GM18519 (cell line): ENCODE results near the gene IPO4.
A peak's percentile ranks its signal among the peaks of the same experiment; 100 is the strongest.
"Not testable (repeated sequence)": the region's sequence is repeated elsewhere in the genome, so short reads cannot be mapped to it uniquely, and the experiment has no call there.

Experiments used
- ATAC-seq: cut with Tn5 transposase; IDR thresholded peaks from one replicate; pipeline ENCODE4 v1.9.1; 2021; ENCODE audit warnings: mild to moderate bottlenecking, moderate library complexity; ENCODE audit not compliant: unreplicated experiment, low FRiP score

The IPO4 gene

DNA sequence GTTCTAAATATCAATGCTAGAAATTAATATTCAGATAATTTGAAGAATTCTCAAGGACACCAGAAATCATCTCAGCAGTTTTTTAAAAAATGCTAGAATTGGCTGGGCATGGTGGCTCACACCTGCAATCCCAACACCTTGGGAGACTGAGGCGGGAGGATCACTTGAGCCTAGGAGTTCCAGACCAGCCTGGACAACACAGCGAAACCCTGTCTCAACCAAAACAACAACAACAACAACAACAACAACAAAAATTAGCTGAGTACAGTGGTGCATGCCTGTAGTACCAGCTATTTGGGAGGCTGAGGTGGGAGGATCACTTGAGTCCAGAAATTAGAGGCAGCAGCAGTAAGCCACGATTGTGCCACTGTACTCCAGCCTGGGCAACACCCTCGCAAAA lies 30.5 kb upstream of the IPO4 start:
- no peak for ATAC-seq

DNA sequence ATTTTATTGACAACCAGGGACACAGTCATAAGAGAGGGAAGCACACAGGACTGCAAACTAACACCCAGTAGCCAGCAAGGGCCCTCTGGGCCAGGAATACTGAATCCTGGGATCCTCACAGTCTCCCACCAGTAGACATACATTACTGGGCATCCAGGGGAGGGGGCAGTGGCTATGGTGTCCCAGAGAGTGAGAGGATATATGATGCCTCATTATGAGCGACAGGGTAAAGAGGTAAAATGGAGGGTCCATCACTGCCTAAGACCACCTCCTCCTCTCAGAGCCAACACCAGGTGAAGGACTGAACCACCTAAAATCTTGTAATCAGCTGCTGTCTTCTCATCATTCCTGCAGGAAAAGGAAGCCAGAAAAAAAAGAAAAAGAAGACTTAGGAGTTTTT lies 28.3 kb upstream of the IPO4 start:
- ATAC-seq = not testable (repeated sequence)

DNA sequence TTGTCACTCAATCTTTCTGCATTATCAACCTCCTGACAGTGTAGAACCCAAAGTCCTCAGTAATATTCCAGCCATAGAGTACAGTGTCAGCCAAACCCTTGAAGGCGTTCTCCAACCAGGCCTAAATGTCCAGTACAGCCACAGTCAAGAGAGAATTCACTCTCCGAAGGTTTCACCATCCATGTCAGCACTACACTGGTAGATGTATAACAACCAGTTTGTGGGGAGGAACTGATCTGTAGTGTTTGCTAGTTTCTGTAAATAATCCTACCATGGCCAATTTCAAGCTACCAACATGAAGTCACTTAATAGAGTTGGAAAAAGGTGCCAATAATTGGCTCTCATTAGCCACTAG lies 27.7 kb upstream of the IPO4 start:
- ATAC-seq = no peak

DNA sequence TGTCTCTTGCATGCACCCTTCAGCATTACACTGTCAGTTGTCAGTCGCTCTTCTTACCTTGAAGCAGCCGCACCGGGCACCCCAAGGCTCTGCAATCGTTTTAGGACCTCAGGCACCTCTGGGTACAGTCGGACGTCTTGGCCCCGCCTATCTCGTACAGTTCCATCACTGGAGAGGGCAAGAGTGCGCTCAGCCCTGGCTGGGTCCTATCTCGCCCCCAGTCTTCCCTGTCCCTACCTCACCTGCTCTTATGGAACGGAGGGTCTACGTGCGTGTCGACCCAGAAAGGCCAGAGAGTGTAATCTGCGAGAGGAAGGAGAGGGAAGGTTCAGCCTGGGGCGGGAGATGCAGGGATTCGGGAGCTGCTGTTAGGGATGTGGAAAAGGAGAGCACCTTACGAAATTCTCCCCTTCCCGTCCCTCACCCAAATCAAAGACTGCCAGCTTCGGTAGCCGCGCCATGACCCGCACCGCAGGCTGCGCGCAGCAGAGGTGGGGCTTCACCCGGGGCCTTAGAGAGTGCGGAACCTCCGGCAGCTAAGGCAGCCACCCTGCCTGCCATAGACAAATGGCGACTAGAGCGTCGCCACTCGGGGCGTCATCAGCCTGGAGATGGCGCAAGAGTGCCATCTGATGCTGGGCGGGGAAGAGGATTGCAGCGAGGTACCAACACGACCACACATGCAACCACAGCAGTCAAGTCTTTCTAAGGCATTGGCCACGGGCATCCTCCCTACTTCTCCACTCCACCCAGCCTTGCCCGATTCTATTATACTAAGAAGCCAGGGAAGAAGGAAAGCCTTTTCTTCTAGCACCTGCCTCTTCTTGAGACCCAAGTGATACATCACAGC lies 27.1 kb upstream of the IPO4 start, which contains the start of gene MDP1:
Gene MDP1 (minus strand): TSS at position 572 of the 850 bp plus-strand sequence. CDS start 111 bp downstream, at position 461.
- peak; percentile 51 for ATAC-seq

DNA sequence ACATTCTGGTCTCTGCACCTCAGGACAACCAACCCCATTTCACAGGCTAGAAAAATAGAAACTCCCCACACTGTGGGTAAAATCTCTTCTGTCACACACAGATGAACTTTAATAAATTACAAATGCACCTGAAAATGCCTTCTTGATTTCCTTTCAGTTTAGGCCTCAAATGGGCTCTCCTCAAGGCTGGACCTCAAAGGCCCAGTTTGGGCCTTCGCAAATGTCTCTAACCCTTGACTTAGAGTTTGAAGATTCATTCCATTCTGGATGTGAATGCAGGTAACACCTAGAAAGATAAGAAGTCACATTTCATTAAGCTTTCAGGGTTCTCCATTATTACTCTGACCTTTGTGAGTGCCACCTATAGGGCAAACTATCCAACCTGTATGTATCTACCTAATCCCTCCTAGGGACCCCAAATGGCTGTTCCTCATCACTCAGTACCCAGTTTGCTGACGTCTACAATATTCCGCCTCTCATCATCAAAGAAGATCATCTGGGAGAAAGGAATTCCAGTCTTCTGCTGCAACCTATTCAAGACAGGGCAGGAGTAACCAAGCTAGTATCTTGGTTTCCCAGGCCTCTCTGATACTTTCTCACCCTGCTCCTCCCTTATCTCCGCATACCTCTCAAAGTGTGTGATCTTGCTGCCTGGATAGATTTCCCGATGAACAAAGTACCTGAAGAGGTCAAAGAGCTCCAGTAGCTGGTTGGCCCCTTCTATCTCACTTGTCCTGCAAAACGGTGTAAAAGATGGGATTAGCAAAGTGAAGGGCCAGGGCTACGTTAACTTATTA lies 25.4 kb upstream of the IPO4 start:
- no peak for ATAC-seq

DNA sequence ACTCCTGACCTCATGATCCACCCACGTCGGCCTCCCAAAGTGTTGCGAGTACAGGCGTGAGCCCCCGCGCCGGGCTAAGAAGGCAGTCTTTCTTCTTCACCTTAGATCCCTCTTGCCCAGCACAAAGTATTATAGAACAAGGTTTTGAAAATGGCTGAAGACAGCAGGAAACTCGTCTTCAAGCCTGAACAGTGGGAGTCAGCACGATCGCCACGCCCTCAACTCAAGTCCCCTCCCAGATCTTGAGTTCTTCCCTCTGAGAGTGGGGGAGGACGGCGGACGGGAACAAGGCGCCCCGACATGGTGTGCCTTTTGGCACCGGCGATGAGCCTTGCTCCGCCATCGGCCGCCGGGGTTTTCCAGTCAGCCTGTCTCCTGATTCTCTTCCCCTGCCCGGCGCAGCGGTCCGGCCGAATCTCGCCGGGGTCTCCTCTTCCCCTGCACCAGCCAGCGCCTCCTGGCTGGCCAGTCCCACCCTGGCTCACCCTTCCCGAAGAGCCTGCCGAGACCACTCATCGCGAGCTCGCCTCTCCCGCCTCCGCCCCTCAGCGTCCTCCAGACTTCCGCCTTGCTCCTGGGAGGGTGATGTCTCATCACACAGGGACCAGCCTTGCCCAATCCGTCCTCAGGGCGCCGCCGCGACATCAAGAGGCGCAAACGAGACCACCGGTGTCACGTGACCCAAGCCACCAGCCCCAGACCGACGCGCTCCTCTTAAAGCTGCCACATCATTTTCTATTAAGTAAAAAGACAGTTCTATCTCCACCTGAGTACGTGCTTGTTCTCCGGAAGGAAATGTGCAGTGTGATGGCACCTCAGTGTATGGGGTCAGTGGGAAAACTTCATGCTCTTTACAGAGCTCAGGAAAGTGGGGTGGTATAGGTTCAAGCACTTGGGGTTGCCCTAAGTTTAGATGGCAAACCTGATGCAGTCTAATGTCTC lies 24.6 kb upstream of the IPO4 start, which contains the start of gene CHMP4A:
Gene CHMP4A (minus strand): TSS at position 565 of the 942 bp plus-strand sequence. CDS start 49 bp downstream, at position 516.
- peak; percentile 61 for ATAC-seq

DNA sequence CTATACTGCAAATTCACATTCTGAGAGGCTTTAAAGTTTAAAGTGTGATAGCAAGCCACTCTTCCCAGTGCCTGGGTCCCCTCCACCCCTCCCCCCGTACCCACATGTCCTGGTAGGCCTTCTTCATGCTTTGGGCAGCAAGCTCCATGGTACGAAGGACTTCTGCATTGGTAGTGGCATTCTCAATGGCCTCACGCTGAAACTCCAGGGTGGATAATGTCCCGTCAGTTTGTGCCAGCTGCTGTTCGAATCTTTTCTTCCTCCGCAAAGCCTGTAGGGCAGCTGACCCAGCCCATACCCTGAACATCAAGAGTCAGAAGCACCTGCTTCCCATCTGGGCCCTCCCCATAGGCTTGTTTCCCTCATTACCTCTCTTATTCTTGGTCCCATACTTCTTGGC lies 22.7 kb upstream of the IPO4 start:
- ATAC-seq = no peak

DNA sequence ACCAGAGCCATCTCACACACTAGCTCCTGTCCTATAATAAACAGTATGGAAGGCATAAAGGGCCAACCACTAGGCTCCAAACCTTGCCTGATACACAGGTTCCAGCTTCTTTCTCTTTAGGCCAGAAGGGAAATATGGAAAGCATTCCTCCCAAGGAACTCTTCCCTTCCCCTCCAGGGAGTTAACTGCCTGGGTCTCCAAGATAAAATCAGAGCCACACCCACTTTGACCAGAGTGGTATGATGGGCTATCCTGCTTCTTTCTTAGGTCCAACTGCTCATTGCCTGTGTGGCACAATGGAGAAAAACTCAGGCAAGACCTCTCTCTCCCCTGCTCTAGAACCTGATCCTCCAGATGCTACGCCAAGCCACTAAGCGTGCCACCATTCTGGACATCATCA lies 19.0 kb upstream of the IPO4 start:
- no peak for ATAC-seq

DNA sequence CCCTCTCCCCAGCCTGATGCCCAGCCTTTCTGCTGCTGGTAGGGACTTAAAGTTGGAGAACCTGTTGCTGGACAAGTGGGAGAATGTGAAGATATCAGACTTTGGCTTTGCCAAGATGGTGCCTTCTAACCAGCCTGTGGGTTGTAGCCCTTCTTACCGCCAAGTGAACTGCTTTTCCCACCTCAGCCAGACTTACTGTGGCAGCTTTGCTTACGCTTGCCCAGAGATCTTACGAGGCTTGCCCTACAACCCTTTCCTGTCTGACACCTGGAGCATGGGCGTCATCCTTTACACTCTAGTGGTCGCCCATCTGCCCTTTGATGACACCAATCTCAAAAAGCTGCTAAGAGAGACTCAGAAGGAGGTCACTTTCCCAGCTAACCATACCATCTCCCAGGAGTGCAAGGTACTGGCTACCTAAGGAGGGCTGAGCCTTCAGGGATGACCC lies 18.5 kb upstream of the IPO4 start:
- ATAC-seq = no peak

DNA sequence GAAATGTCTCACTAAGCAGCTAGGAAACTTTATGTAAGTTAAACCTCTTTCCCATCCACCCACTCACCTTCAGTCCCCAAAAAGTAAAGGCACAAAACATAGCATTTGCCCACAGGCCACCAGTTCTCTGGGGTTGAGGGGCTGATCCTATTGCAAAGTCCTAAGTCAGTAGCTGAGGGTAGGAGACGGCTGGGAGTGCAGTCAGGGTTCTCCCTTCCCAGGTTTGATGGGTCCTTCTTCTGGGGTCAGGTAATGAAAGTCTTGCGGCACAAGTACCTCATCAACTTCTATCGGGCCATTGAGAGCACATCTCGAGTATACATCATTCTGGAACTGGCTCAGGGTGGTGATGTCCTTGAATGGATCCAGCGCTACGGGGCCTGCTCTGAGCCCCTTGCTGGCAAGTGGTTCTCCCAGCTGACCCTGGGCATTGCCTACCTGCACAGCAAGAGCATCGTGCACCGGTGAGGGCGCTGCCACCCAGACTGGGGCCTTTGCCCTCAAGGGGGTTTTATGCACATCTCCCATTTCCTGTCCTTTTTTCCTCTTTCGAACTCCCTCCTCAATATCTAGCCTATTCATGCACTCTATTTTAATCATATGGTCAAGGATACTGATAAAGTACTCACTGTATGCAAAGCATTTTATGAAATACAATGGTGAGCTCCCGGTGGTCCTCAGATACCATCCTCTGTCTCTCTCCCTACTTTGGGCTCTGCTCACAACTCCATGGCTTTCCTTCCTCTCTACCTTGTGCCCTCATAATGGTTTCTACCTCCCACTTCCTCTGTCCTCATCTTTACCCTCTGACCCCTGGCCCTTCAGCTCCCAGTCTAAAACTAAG lies 17.9 kb upstream of the IPO4 start:
- ATAC-seq = no peak

DNA sequence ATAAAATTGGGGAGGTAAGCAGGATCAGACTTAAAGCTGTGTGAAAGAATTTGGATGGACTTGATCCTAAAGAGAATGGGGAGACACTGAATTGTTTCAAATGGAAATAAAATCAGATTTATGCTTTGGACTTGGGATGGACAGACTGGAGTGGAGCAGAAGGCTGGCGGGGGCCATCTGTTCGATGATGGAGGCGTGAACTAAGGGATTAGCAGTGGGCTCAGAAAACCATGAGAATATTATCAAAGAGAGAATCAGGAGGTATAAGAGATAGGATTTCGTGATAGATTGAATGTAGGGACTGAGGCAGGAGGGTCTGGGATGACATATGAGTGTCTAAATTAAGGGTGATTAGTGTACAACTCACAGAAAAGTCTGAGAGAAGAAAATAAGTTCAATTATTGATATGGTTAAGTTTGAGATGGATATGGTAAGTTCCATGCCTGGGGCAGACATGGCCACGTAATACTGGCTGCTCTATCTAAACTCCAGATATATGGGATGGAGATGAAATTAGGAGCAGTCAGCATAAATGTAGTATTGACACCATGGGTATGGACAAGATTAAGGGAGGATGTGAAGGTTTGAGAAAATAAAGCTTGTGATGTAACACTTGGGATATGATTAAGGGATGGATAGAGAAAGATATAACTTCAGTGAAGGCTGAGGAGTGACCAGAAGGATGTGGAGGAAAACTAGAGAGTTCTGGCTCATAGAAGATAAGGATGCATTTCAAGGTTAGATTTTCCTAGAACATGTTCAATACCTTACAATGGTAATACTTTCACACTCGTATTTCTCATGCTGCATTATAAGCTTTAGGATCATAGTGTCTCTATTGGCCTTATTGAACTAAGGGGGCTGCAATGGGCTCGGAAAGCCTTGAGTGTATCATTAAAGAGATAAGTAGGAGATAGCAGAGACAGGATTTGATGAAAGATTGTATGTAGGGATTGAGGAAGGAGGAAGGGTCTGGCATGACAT lies 15.8 kb upstream of the IPO4 start:
- no peak for ATAC-seq

DNA sequence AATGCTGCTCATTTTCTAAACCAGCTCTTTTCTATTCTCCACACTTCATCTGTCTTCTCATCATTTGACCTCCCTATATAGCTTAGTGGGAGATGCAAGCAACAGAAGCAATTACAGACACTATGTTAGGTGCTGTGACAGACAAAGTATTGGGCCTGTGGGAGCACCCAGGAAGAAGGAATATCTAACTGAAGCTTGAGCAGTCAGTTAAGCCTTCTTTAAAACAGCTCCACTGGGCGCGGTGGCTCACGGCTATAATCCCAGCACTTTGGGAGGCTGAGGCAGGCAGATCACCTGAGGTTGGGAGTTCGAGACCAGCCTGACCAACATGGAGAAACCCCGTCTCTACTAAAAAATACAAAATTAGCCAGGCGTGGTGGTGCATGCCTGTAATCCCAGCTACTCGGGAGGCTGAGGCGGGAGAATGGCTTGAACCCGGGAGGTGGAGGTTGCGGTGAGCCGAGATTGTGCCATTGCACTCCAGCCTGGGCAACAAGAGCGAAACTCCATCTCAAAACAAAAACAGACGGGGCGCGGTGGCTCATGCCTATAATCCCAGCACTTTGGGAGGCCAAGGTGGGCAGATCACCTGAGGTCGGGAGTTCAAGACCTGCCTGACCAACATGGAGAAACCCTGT lies 14.8 kb upstream of the IPO4 start:
- ATAC-seq = not testable (repeated sequence)

DNA sequence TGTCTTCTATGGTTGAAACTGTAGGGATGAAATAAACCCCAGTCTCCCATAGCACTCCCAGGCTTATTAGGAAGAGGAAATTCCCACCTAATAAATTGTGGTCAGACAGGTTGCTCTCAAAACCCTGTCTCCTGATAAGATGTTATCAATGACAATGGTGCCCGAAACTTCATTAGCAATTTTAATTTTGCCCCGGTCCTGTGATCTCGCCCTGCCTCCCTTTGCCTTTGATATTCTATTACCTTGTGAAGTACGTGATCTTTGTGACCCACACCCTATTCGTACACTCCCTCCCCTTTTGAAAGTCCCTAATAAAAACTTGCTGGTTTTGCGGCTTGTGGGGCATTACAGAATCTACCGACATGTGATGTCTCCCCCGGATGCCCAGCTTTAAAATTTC lies 13.9 kb upstream of the IPO4 start:
- ATAC-seq = not testable (repeated sequence)

DNA sequence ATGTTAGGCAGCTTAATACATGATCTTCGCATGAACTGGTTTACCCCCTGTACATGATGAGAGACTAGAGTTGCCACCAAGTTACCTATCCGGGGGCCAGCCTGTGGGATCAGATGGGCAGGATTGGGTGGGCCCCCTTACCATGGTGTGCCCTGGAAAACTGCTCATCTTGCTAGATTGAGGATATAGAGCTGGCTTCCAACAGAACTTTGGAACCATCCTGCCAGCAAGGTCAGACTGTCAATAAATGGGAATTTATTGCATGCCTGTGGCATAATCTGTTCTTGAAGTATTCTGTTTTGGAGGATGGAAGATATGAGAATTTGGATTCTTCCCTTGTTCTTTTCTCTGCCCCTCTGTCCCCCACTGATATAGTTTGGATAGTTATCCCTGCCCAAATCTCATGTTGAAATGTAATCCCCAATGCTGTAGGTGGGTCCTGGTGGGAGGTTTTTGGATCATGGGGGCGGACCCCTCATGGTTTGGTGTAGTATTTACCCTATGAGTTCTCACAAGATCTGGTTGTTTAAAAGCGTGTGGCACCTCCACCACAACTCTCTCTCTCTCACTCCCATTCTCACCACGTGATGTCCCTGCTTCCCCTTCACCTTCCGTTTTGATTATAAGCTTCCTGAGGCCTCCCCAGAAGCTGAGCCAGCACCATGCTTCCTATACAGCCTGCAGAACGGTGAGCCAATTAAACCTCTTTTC lies 10.4 kb upstream of the IPO4 start:
- ATAC-seq = no peak

DNA sequence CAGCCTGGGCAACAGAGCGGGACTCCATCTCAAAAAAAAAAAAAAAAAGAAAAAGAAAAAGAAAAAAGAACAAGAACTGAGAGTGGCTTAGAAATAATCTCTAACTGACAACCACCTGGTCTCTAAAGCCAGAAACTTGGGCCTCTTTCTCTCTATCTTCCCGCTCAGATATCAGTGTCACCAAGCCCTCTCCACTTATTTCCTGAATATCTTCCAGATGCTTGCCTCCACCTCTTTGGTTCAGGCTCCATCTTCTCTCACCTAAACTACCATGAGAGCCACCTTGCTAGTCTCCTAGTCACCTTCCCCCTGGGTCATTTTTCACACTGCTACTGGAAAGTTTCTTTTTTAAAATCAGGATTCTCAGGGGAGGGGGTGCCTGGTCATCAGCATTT lies 8.4 kb upstream of the IPO4 start:
- no peak for ATAC-seq

DNA sequence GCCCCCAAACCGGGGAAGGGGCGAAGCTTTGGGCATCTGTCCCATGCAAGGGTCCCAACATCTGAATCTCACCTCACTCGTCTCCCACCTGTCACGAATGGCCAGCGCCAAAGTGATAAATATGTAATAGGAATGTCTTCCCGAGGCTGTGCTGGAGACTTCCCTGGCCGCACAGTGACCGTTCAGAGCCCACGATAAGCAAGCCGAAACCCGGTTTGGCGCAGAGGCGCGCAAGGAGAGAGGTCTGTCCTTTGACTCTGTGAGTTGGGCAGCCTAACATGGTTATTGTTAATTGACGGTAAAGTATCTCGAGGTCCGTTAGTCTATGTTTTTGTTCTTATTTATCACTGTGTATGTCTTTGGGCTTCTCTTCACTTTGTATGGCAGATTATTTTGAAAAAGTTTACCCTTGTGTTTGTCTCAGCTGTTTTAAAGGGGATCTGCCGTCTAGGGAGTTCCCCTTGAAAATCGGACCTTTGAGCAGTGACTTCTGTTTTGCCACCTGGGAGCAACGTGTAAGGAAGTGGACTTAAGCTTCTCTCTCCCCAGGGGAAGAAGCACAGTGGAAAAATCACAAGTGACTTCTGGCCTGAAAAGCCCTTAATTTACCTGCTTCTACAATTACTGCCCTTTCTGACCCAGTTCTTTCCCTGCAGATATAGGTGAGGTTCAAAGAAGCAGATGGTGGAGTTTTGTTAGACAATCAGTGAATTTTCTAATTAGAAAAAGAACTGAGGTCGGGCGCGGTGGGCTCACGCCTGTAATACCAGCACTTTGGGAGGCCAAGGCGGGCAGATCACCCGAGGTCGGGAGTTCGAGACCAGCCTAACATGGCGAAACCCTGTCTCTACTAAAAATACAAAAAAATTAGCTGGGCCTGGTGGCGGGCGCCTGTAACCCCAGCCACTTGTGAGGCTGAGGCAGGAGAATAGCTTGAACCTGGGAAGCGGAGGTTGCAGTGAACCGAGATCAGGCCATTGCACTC lies 7.7 kb upstream of the IPO4 start:
- no peak for ATAC-seq
